ENCODE measurements around the gene GTF3C5. TPM values are rescaled to one million over a fixed set of nuclear protein-coding genes. Genes with fewer than 3 reads are reported as not detected.

The GTF3C5 gene
- total and polyA plus RNA-seq, 9 of the 15 experiments (the other 6 are each of a cell fraction or from before 2014, with no cell fraction given) = 3.8 to 118 (median 83.7) TPM

- TF ChIP-seq MGA (IDR thresholded peaks at IDR 0.05) = no peak
- TF ChIP-seq BHLHE40 (IDR thresholded peaks at IDR 0.05; ENCODE audit: low read length) = peak; percentile 66
- no peak for TF ChIP-seq ZNF12 (CRISPR knock-in tag; IDR thresholded peaks at IDR 0.05)
- TF ChIP-seq SOX6 (IDR thresholded peaks at IDR 0.05) = peak; percentile 99
- TF ChIP-seq ZNF785 (CRISPR knock-in tag; IDR thresholded peaks at IDR 0.05) = peak; percentile 26; the same call in 1 of the 2 replicates
- peak; percentile 99 to 100 for TF ChIP-seq RCOR1 (IDR thresholded peaks at IDR 0.05; ENCODE audit: borderline replicate concordance in 1 of 2, low read depth in 2 of 2, low read length in 2 of 2)
- peak; percentile 76; the same call in 1 of the 2 replicates for TF ChIP-seq HIVEP1 (CRISPR knock-in tag; IDR thresholded peaks at IDR 0.05)
- TF ChIP-seq NR1H2 (CRISPR knock-in tag; IDR thresholded peaks at IDR 0.05) = no peak
- no peak; the same call in 1 of the 2 replicates for TF ChIP-seq ZNF143 (CRISPR knock-in tag; IDR thresholded peaks at IDR 0.05)
- TF ChIP-seq KDM1A (IDR thresholded peaks at IDR 0.05) = no peak
- no peak for TF ChIP-seq PREB (CRISPR knock-in tag; IDR thresholded peaks at IDR 0.05)
- peak; percentile 98 for TF ChIP-seq PHF21A (IDR thresholded peaks at IDR 0.05; ENCODE audit: borderline replicate concordance, low read depth)
- TF ChIP-seq MAFK (IDR thresholded peaks at IDR 0.05; ENCODE audit: low read length) = peak; percentile 93
- TF ChIP-seq NR2C2 (CRISPR knock-in tag; IDR thresholded peaks at IDR 0.05) = no peak
- peak; percentile 37; the same call in 1 of the 2 replicates for TF ChIP-seq NR2C2 (tag; IDR thresholded peaks at IDR 0.05)
- TF ChIP-seq ARID2 (IDR thresholded peaks at IDR 0.05) = 0 out of 2 replicates have a peak, but pooled peaks have one; percentile 21
Measured at GRCh38 chr9:133004091-133004998, 26.5 kb upstream of the GTF3C5 start (continued).
